Measurements from ENCODE around the gene ACAA1. TPM values are rescaled to one million over a fixed set of nuclear protein-coding genes. Genes with fewer than 3 reads are reported as not detected.

ACAA1 gene
- total RNA-seq, 1 donor from 2014 or later = 81.7 TPM

GRCh38 chr3:38126121-38126892 is 10.6 kb downstream of the ACAA1 start:
- Histone ChIP-seq H3K36me3 (peaks cover 100% of the 10 kb centered on the region), H3K9me3 (no peaks in the 10 kb centered on the region), H3K4me3 (no peak overlapping the region), H3K4me1 (peaks cover 8% of the 10 kb centered on the region), H3K27ac (no peak overlapping the region), H3K27me3 (no peaks in the 10 kb centered on the region)
- ATAC-seq (no peak), DNase-seq (no peak)
- no peak for TF ChIP-seq CTCF (IDR thresholded peaks at IDR 0.05)
- intact Hi-C loops (cut with DNase I) = no loop called here

DNA sequence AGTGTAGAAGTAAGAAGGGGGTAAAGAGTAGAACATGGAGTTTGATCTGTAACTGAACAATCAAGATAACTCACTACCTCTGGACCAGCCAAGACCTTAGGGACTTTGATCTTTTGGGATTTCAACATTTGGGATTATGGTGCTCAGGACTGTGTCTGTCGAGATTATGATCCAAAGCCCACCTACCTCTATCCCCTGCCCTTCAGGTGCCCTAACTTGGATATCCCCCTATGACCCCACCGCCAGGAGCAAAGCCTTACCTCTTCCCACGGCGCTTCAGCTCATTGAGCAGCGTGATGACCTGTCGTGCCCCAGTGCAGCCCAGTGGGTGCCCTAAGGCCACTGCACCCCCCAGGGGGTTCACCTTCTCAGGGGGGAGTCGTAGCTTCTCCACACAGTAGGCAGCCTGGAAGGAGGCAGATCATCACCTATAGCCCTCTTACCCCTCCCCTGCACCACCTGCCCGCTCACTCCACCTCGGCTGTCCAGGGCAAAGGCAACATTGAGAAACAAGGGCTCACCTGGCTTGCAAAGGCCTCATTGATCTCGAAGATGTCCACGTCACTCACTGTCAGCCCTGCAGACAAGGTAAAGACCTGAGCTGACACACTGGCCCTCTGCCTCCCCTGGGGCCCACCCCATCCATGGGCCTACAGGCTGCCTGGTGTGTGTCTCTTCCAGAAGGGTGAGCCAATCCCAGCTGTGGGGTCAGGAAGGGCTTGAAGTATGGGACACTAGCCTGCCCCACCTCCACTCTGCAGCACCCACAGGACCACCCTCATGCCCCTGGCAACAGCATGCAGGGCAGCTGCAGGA is 11.4 kb downstream of the ACAA1 start:
- no peaks in the 10 kb centered on the region for H3K9me3 ChIP-seq
- H3K4me1 ChIP-seq = peaks cover 8% of the 10 kb centered on the region
- no peak for DNase-seq
- intact Hi-C loops (cut with DNase I) = no loop called here
- TF ChIP-seq CTCF (IDR thresholded peaks at IDR 0.05) = no peak
- ATAC-seq = no peak
- no peaks in the 10 kb centered on the region for H3K27me3 ChIP-seq
- peaks cover 100% of the 10 kb centered on the region for H3K36me3 ChIP-seq
- no peak overlapping the region for H3K27ac ChIP-seq
- no peak overlapping the region for H3K4me3 ChIP-seq

GRCh38 chr3:38124324-38125122 is 12.4 kb downstream of the ACAA1 start:
- Histone ChIP-seq H3K9me3 (no peaks in the 10 kb centered on the region), H3K27ac (no peak overlapping the region), H3K4me3 (no peak overlapping the region), H3K36me3 (peaks cover 100% of the 10 kb centered on the region), H3K4me1 (peaks cover 8% of the 10 kb centered on the region), H3K27me3 (no peaks in the 10 kb centered on the region)
- no peak for DNase-seq
- TF ChIP-seq CTCF (IDR thresholded peaks at IDR 0.05) = no peak
- no peak for ATAC-seq
- intact Hi-C loops (cut with DNase I) = no loop called here

DNA sequence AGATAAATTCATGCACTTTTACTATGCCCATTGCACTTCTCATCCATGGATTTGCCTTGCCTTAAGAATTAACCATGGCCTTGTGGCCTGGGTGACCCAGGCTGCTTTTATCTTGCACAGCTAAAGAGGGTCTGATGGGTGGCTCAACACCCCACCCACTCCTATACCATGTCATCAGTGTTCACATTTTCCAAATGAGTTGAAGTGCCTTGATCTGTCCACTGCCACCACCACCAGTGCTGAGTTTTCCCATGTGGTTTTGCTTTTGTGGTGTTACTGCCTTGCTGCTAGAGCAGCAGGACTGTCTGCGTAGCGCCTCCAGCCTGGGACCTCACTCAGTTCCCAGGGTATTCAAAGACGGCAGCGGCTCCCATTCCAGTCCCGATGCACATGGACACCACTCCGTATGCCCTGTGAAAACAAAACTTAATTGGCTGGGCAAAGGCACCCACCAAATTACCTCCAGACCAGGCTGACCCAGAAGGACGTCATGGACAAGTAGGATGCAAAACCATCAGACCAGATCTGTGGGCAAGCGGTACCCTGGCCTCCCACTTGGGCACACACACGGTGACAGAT is 14.1 kb downstream of the ACAA1 start:
- Histone ChIP-seq H3K27ac (no peak overlapping the region), H3K27me3 (no peaks in the 10 kb centered on the region), H3K36me3 (peaks cover 83% of the 10 kb centered on the region), H3K9me3 (no peaks in the 10 kb centered on the region), H3K4me3 (no peak overlapping the region), H3K4me1 (no peaks in the 10 kb centered on the region)
- intact Hi-C loops (cut with DNase I) = no loop called here
- no peak for ATAC-seq
- no peak for TF ChIP-seq CTCF (IDR thresholded peaks at IDR 0.05)
- no peak for DNase-seq

- H3K27ac ChIP-seq = no peak overlapping the region
- no peak for TF ChIP-seq CTCF (IDR thresholded peaks at IDR 0.05)
- no peak for DNase-seq
Measured at GRCh38 chr3:38121832-38122461, 15.0 kb downstream of the ACAA1 start.

More at GRCh38 chr3:38121832-38122461, 15.0 kb downstream of the ACAA1 start:
- H3K27me3 ChIP-seq = no peaks in the 10 kb centered on the region
- no peak for ATAC-seq
- no peak overlapping the region for H3K4me3 ChIP-seq
- no peaks in the 10 kb centered on the region for H3K9me3 ChIP-seq
- peaks cover 74% of the 10 kb centered on the region for H3K36me3 ChIP-seq
- intact Hi-C loops (cut with DNase I) = no loop called here
- H3K4me1 ChIP-seq = no peaks in the 10 kb centered on the region
